Frontal cortex (tissue), 4 donors: ENCODE measurements around the gene NKTR. TPM values are rescaled to one million over a fixed set of nuclear protein-coding genes. Genes with fewer than 3 reads are reported as not detected.

Experiments used
- DNase-seq, 2 donors: peaks; one replicate each; pipeline ENCODE4 v3.0.0; 2012; ENCODE audit warnings: low spot score in 2 of 2
- FAIRE-seq: peaks from 2 replicates; lab custom pipeline; 2012; peaks lifted over from hg19 to GRCh38; lab: Jason Lieb, UNC
- total RNA-seq: library from RNA; depleted of rRNA; stranded (reverse); fragments of >200 nt; gene quantifications from one replicate; pipeline ENCODE4 v1.2.3, GENCODE V29; 2014
- donor health status: control.
- donor health status: control.
- donor health status: control.

Gene NKTR
- total RNA-seq, 1 donor from 2014 or later, result 110 TPM

DNA sequence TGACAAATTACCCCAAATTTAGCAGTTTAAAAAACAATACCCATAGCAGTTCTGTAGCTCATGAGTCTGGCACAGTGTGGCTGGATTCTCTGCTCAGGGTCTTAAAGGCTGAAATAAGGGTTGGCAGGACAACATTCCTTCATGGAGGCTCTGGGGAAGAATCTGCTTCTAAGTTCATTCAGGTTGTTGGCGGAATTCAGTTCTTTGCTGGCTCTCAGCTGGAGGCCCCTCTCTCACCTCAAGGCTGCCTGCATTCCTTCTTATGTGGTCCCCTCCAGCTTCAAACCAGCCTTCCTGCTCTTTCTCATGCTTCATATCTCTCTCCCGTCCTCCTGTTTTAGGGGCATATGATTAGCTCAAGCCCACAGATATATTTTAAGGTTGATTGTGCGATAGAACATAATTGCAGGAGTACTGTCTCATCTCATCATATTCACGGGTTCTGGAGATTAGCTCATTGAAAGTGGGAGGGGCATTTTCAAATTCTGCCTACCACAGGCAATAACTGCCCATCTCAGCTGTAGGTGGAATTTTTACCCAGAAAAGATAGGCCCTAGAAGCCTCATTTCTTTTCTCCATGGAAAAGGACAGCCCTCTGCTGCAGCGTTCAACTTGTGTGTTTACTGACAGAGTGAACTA is 47.5 kb downstream of the NKTR start:
- no peak for DNase-seq
- no peak for FAIRE-seq

DNA sequence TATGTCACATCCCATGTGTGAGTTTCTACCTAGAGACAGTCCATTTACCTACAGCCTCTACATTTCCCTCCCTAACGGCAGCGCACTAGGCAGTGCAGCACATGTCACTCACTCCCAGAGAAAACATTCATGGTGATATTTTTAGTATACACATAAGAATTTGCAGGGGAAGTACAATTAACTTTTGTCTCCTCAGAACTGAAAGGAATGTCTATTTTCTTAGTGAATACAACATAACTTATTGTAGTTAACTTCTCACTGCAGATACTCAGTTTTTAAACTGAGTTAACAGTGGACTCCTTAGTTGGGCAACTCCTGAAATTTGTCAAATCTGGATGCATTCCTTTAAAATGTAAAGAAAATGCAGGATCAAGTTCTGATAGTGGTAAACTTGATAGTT is 48.5 kb downstream of the NKTR start:
- no peak for FAIRE-seq
- no peak for DNase-seq

DNA sequence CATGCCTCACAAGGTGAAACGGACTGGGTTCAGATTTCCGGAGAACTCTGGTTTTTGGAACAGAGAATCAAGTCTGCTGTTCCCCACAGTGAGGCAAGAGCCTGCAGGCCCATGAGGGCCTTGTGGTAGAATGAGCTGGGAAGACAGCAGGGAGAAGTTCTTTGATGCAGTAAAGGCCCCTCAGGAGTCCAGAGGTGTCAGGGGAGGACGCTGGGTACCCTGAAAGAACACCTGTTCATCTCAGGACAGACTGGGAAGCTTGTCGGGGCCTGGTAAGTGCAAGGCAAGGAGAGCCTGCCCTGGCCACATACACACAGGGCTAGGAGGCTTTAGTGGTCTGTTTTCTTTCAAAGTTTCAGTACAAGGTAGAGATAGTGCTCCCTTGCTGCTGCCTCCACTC is 49.3 kb downstream of the NKTR start:
- no peak for DNase-seq
- no peak for FAIRE-seq

DNA sequence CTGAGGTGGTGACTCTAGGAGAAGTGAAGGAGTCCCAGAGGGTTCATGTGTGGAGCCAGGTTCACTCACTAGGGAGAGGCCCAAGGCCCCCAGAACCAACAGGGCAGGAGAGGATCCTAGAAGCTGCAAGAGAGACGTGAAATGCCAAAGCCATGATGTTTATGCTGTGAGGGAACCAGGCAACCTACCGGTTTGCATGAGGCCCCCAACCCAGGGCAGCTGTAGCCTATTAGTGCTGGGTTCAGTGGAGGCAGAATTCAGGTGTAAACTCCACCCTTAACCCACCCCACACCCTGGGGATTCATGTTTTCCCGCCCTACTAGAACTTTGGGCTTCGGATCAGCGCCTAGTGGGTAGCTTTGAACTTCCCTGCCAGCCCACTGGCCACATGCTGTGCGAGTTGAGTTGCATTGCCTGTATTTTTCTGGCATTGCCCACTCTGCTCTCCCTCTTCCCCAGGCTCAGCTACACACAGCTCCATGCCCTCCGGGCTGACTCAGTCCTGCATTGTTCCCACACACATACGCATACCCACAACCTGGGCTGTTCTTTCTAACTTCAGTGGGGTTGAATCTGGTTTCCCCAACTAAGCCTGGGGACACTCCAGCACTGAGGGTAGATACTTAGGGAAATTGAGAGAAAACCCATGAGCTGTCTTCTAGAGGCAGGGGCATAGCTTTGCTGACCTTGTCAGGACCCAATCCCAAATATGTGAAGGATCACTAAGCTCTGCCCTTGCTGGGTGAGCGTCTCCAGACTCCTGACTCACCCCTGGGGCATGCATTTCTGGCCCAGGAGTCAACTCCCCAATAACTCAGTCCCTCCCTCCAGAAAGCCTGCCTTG is 51.0 kb downstream of the NKTR start:
- no peak for FAIRE-seq
- DNase-seq, result no peak

DNA sequence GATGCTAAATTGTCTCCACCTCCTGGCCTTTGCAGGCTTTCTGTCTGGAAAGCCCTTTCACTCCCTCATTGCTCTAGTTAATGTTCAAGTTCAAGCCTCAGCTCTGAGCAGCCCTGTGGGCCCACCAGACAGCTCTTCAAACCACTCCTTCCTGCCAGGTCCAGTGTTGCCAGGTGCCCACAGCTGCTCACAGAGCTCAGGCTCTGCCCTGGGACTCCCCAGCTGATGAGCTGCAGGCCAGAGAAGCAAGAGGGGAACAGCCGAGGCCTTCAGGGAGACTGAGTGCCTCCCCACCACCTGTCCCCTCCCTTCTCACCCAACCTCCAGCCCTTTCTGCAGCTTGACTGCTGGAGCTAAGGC is 51.7 kb downstream of the NKTR start:
- DNase-seq (no peak), FAIRE-seq (no peak)

DNA sequence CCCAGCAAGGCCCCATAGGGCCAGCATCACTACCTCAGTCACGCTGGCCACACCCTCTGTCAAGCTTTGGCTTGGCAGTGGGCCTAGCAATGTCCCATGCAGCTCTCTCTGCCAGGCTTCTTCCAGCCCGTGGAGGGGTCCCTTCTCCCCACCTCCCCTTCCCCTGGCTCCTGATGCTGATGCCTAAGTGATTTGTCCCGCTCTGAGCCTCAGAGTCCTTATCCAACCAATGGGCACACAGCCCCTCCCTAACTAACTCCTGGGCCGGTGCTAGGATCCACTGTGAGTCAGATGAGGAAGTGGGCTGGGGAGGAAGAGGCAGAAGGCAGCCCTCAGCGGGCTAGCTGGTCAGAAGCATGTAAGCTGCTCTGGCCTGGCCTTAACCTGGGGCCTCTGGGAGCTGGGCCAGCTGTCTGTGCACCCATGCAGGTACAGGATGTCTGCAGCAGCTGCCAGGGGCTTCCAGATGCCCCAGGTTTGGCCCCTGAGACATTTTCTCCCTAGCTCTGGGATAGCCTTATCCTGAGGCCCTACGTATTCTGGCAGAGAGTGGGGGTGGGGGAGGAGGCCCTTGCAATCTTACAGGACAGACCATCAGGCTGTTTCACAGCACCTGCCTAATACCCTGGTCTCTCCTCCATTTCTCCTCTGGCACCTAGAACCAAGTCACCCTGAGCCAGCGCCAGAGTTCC is 52.3 kb downstream of the NKTR start:
- peak in 1 of 2 donors; percentile 47 for DNase-seq
- no peak for FAIRE-seq

DNA sequence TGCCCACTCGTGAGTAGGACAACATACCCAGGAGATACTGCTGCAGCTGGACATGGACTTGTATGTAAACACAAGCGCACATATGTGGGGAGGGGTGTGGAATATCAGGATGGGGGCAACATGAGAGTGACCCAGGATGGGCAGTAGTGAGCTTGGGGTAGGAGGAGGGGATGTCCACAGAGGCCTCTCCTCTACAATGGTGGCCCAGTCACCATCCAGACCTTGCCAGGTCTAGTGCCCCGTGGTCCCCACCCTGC is 52.7 kb downstream of the NKTR start:
- DNase-seq (peak in 1 of 2 donors; percentile 46), FAIRE-seq (no peak)

DNA sequence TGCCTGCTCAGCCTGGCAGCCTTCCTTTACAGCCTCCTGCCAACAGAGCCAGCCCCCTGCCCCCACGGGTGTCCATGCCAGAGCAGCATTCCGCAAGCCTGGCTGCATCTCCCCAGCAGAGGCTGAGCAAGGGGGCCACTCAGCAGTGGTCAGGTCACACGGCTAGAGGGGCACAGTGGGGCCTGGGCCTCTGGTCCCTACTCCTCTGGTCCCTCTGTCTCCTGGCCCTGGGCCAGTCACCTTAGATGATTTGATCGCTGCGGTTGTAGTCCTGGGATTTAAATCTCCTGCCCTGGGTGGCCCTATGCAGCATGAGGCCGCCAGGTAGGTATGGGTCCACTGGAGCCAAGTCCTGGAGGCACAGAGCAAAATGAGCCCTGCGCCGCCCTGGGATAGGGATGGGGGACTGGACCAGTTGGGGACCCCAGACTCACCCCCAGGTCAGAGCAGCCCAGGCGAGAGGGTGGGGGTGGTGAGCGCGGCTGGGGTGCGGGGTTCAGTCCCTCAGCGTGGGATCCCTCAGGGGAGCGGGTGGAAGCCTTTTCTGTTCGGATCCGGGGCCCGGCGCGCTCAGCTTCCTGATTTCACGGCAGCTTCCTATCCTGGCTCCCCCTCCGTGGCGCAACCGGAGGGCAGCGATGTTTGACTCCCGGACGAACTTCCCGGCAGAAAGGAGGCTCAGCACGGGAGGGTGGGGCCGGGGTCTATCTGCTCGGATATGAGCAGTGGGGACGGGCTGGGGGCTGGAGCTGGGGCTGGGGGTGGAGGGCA is 53.3 kb downstream of the NKTR start, which contains the start of gene ZBTB47:
ZBTB47 (plus strand) TSS at position 138 of the 771 bp plus-strand sequence. CDS start 4,659 bp downstream, outside the sequence.
- no peak for FAIRE-seq
- DNase-seq, result peak in 1 of 2 donors; percentile 38

DNA sequence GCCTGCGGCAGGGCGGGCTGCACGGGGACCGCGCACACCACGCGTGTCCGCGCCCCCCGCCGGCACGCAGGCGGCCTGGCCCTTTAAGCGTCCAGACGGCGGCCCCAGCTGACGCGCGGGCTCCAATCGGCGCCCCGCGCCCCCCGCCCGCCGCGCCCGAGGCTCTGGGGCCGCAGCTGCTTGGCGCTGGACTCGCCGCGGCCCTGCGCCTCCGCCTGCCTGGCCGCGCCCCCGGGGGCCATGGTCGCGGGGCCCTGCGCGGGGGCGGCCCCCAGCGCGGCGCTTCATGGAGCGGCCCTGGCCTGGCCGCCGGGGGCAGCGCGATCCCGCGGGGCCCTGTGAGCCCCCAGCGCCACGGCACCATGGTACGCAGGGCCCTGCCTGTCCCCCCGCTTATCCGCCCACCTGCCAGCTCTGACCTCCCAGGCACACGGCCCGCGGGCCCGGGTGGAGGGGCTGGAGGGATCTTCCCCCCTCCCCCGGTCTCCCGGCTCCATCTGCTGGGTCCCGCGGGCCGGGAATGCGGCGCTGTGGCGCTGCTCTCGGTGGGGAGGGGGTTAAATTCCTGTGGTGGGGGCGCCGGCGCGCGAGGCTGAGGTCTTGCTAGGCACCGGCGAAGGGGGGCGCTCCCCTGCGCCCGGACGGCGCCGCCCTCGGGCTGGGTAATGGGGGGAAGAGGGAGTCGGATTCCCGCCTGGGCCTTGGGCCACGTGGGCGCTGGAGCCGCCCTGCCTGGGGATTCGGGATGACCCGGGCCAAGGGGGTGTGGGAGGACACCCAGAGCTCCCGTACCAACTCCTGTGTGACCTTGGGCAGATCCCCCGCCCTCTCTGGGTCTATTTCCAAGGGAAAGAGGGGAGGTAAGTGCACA is 54.1 kb downstream of the NKTR start:
- DNase-seq, result peak; percentile 88 to 96
- FAIRE-seq, result no peak

DNA sequence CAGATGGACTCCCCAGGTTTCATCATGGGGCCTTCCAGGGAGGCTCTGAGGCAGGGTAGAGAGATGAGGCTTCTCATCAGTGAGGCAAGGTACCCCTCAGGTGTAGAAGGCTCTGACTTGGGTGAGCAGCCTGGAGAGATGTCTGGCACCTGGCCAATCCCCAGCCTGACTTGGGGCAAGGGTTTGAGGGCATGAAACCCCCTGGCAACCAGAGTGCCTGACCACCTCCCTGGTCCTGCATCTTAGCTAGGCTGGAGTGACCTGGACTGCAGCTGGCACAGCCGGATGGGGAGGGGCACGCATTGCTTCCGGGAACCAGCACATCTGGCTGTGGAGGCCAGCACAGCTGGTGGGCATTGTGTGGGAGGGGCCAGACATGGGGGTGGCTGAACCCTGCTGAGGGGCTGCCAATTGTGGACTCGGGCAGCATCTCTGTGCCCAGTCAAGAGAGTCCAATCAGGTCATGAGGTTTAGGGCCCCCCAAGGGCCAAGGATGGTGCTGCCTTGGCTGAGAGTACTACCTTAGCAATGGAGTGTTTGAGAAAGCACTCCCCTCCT is 54.9 kb downstream of the NKTR start:
- FAIRE-seq (no peak), DNase-seq (peak; percentile 47 to 64)

DNA sequence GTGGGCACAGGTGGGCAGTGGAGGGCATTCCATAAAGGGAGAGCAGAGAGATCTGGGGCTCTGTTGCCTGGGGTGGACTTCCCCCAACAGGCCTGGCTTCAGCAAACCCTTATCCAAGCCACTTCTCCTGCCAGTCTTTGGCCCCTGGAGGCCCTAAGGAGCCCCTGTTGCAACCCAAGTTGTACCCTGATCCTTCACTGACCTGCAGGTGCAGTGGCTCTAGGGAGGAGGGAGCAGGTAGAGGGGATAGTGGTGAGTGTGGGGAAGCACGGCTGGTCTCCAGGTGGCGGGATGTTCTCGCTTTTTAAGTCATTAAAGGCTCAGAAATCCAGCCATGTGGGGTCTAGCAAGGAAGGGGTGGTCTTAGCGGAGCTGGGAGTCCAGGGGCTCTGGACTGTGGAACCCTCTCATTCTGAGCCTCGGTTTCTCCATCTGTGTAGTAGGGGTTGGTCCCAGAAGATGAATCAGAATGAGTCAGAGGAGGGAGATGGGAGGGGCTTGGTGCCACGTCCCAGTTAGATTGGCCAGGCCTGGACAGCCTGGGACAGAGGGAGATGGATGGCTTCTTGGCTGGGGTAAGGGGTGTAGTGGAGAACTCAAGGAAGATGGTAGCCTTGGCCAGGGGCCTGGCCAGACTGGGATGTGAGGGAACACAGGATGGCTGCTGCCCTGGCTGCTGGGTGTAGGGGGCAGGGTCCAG is 55.6 kb downstream of the NKTR start:
- FAIRE-seq, result no peak
- DNase-seq, result peak; percentile 49 to 65

DNA sequence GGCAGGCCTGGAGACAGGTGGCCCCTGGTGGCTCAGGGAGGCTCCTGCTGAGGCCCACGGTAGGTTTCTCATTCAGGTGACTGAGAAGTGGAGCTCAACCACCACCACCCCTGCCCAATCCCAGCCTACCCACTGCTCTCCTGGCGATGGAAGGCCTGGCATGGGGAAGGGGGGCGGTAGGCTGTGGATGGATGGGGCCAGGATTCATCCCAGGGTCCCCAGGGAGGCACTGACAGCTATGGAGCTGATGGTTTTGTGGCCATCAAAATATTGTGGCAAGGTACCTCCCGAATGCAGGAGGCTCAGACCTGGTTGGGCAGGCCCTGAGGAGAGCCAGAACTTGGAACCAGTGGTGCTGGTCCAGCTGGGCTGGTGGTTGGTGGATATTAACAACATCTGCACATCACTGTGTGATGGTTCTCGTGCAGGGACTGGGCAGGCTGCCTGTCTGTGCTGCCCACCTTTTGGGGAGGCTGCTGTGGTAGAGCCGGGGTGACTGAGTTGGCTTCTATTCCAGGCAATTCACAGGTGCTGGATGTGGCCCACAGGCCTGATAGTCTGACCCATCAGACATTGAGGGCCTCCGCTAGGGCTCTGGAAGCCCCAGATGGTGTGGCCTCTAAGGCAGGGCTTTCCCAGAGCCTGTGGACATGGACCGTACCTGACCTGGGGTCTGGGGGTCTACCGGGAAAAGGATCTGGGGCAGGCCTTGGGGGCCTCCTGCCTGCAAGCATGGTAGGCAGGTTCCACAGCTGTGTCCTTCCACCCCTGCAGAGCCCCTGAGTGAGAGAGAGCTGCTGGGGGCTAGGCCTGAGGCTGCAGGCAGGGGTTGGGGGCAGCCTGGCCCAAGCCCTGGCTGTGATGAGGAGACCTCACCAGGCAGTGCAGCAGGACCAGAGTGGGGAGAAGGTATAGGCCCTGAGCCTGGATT is 56.5 kb downstream of the NKTR start:
- FAIRE-seq (no peak), DNase-seq (peak in 1 of 2 donors; percentile 20)

DNA sequence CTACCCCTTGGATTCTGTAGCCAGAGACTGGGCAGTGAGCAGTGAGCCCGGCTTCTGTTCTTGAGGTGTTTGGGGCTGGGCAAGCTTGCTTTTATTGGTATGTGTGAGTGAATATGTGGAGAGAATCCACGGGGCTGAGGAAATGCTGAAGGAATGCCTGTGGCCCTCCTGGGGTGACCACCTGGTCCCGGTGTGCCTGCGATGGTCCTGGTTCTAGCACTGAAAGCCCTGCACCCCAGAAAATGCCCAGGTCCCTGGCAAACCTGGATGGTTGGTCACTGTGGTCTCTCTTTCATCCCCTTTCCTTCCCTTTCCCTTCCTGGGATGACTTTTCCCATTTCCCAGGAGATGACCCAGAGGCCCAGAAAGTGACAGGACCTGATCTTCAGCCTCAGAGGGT is 57.2 kb downstream of the NKTR start:
- FAIRE-seq (no peak), DNase-seq (no peak)

DNA sequence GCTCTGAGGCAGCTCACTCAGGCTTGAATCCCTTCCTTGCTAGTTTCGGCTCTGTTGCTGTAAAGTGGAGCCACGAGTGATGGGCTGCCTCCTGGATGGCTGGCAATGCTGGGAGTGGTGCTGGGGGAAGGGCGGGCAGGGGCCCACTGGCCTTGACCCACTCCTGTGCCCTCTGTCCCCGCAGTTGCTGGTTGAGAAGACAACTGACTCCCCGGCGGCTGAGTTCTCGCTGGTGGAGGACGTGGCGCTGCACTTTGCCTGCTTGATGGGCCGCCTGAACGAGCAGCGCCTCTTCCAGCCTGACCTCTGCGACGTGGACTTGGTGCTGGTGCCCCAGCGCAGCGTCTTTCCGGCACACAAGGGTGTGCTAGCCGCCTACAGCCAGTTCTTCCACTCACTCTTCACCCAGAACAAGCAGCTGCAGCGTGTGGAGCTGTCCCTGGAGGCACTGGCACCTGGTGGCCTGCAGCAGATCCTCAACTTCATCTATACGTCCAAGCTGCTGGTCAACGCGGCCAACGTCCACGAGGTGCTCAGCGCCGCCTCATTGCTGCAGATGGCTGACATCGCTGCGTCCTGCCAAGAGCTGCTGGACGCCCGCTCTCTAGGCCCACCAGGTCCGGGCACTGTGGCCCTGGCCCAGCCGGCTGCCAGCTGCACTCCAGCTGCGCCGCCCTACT is 57.7 kb downstream of the NKTR start:
- peak; percentile 25 to 53 for DNase-seq
- FAIRE-seq, result no peak

DNA sequence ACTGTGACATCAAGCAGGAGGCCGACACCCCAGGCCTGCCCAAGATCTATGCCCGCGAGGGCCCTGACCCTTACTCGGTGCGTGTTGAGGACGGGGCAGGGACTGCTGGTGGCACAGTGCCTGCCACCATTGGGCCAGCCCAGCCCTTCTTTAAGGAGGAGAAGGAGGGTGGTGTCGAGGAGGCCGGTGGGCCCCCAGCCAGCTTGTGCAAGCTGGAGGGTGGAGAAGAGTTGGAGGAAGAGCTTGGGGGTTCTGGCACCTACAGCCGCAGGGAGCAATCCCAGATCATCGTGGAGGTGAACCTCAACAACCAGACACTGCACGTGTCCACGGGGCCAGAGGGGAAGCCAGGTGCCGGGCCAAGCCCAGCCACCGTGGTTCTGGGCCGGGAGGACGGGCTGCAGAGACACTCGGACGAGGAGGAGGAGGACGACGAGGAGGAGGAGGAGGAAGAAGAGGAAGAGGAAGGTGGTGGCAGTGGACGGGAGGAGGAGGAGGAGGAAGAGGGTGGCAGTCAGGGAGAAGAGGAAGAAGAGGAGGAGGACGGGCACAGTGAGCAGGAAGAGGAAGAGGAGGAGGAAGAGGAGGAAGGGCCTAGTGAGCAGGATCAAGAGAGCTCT is 58.4 kb downstream of the NKTR start:
- DNase-seq (peak in 1 of 2 donors; percentile 26), FAIRE-seq (no peak)

DNA sequence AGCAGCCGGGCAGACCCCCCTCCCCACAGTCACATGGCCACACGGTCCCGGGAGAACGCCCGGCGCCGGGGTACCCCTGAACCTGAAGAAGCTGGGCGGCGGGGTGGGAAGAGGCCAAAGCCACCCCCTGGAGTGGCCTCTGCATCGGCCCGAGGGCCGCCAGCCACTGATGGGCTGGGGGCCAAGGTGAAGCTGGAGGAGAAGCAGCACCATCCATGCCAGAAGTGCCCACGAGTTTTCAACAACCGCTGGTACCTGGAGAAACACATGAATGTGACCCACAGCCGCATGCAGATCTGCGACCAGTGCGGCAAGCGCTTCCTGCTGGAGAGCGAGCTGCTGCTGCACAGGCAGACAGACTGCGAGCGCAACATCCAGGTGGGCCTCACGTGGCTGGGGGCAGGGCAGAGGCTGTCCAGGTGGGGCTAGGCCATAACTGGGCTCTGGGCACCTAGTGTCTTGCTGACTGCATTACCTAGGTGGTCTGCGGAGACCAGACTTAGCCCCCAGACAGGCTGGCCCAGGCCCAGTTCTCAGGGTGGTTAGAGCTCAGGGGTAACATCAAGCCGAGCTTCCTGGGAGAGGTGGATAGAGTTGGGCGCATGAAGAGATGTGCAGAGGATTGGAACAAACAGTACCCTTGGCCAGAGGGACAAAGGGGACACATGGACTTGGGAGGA is 59.1 kb downstream of the NKTR start:
- no peak for FAIRE-seq
- DNase-seq, result peak; percentile 28 to 33
